Right lobe of liver (tissue), 4 donors: ENCODE data around the gene AKAP13.

Experiments used
- CTCF ChIP-seq, 4 donors: fragments of 200-600 bp in 3 of 4; fragments of 450-650 bp in 1 of 4; IDR thresholded peaks; one replicate each; pipeline versions ENCODE4 v1.5.1 to v1.8.0; 2016 to 2022; ENCODE audit warnings: antibody characterized with exemption in 4 of 4, mild to moderate bottlenecking in 2 of 4
- POLR2A ChIP-seq: fragments of 450-650 bp; IDR thresholded peaks from one replicate; pipeline ENCODE4 v1.6.1; 2017; ENCODE audit warnings: antibody characterized with exemption, mild to moderate bottlenecking
- donor health status: DM: no; HTN: no; CAD: no.
- donor health status: DM: no; HTN: no; CAD: no.
- donor health status: DM: no; HTN: yes; CAD: no.

- no peak for TF ChIP-seq CTCF (IDR thresholded peaks at IDR 0.05)
- TF ChIP-seq POLR2A, result no peak
Measured at GRCh38 chr15:85603703-85604102, 223.3 kb downstream of the AKAP13 start.
